ENCODE results near the gene MCOLN2. TPM values are rescaled to one million over a fixed set of nuclear protein-coding genes. Genes with fewer than 3 reads are reported as not detected.
"Not testable (repeated sequence)": the region's sequence is repeated elsewhere in the genome, so short reads cannot be mapped to it uniquely, and the experiment has no call there.

The MCOLN2 gene
- total RNA-seq, 1 experiment from 2014 or later: 11.3 TPM

DNA sequence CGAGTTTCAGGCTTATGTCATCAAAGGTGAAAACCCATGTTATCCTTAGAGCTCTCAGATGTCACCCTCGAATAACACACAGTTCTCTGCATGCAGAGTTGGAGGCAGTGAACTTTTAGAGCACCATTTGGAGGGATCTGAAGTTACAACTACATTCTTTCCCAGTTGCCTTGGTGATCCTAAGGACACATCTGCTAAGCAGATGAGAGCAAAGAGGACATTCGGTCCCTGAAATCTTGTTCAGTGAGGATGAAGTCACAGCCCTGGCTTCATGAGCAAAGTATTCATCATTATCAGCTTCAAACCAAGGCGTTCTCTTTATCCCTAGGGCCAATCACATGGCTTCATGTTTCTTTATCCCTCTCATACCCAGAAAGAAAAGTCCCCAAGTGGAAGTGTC lies 23.1 kb upstream of the MCOLN2 start (continued):
- TF ChIP-seq, protein P1, sequence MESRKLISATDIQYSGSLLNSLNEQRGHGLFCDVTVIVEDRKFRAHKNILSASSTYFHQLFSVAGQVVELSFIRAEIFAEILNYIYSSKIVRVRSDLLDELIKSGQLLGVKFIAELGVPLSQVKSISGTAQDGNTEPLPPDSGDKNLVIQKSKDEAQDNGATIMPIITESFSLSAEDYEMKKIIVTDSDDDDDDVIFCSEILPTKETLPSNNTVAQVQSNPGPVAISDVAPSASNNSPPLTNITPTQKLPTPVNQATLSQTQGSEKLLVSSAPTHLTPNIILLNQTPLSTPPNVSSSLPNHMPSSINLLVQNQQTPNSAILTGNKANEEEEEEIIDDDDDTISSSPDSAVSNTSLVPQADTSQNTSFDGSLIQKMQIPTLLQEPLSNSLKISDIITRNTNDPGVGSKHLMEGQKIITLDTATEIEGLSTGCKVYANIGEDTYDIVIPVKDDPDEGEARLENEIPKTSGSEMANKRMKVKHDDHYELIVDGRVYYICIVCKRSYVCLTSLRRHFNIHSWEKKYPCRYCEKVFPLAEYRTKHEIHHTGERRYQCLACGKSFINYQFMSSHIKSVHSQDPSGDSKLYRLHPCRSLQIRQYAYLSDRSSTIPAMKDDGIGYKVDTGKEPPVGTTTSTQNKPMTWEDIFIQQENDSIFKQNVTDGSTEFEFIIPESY (IDR thresholded peaks at IDR 0.05; ENCODE audit: extremely low read depth, insufficient replicate concordance, low read length): no peak
- TF ChIP-seq YY1 (IDR thresholded peaks at IDR 0.05; ENCODE audit: extremely low read depth, insufficient replicate concordance, low read depth, low read length): no peak
- no peak for TF ChIP-seq SIN3A (IDR thresholded peaks at IDR 0.05; ENCODE audit: low read depth)

DNA sequence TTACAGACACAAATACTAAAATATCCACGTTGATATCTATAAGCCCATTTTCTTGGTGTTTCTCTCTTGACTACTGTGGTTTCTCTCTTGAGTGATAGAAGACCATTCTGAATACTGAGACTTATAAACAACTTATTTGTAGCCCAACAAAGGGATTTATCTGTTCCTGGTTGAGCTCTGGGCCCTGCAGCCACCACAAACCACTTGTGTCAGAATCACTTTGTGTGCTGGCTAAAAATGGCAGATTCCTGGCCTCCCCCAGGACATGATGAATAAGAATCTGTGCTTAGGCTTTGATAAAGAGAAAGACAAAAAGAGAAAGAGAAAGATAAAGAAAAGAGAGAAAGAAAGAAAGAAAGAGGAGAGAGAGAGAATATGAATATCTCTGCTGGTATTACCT lies 18.9 kb upstream of the MCOLN2 start:
- ATAC-seq (no peak), DNase-seq (ENCODE audit: low read depth, low spot score) (no peak)
- intact Hi-C loops (cut with micrococcal nuclease): no loop called here
- Histone ChIP-seq H3K27ac (ENCODE audit: low read depth, low read length) (no peak overlapping the region), H3K9me3 (ENCODE audit: control insufficient read depth in 1 of 2, insufficient read depth in 1 of 2, low read depth in 1 of 2, low read length in 2 of 2) (no peaks in the 10 kb centered on the region), H2AFZ (ENCODE audit: low read depth, low read length, poor library complexity, severe bottlenecking) (no peak overlapping the region), H3K4me3 (replicated peaks in 1 of 2; ENCODE audit: low read depth in 1 of 2, low read length in 2 of 2) (no peak overlapping the region), H3K36me3 (ENCODE audit: control insufficient read depth in 1 of 2, insufficient read depth in 2 of 2, low read length in 2 of 2) (no peaks in the 10 kb centered on the region), H3K4me1 (ENCODE audit: control insufficient read depth in 1 of 2, insufficient read depth in 2 of 2, low read length in 2 of 2) (no peaks in the 10 kb centered on the region), H3K4me2 (ENCODE audit: low read length) (no peak overlapping the region), H3K9ac (ENCODE audit: low read length) (no peak overlapping the region), H3K9me2 (ENCODE audit: insufficient read depth) (no peaks in the 10 kb centered on the region), H4K20me1 (ENCODE audit: insufficient read depth) (no peaks in the 10 kb centered on the region), H3K79me2 (ENCODE audit: insufficient read depth, low read length) (no peaks in the 10 kb centered on the region), H3K27me3 (ENCODE audit: insufficient read depth, low read length) (no peaks in the 10 kb centered on the region)
- RAD21 ChIA-PET (ENCODE audit: low non-redundant PET in 1 of 2, low total read pairs in 2 of 2, uncharacterized antibody in 2 of 2, unreplicated experiment in 2 of 2): no interaction called here
- POLR2A ChIA-PET: no interaction called here
- BruUV-seq (replicated peaks): no TSS peak
- TF ChIP-seq ELF1 (IDR thresholded peaks at IDR 0.05; ENCODE audit: borderline replicate concordance, low read depth) (no peak), RAD21 (IDR thresholded peaks at IDR 0.05; ENCODE audit: low read depth) (no peak), EZH2 (IDR thresholded peaks at IDR 0.05) (no peak), EZH2phosphoT487 (IDR thresholded peaks at IDR 0.05; ENCODE audit: borderline replicate concordance) (no peak), FOSL1 (IDR thresholded peaks at IDR 0.05; ENCODE audit: low read depth) (no peak), JUND (IDR thresholded peaks at IDR 0.05) (no peak), POLR2AphosphoS5 (IDR thresholded peaks at IDR 0.05; ENCODE audit: low read depth, low read length) (no peak), EGR1 (IDR thresholded peaks at IDR 0.05; ENCODE audit: low read depth) (no peak), ZFX (IDR thresholded peaks at IDR 0.05) (no peak), SP1 (IDR thresholded peaks at IDR 0.05; ENCODE audit: low read depth) (no peak), SRF (IDR thresholded peaks at IDR 0.05; ENCODE audit: low read depth) (no peak), CBX3 (IDR thresholded peaks at IDR 0.05; ENCODE audit: low read depth) (no peak)
- TF ChIP-seq, protein P2, sequence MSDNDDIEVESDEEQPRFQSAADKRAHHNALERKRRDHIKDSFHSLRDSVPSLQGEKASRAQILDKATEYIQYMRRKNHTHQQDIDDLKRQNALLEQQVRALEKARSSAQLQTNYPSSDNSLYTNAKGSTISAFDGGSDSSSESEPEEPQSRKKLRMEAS (IDR thresholded peaks at IDR 0.05): no peak
- TF ChIP-seq, protein P1 (IDR thresholded peaks at IDR 0.05; ENCODE audit: extremely low read depth, insufficient replicate concordance, low read length): no peak
- CTCF ChIA-PET: no interaction called here

DNA sequence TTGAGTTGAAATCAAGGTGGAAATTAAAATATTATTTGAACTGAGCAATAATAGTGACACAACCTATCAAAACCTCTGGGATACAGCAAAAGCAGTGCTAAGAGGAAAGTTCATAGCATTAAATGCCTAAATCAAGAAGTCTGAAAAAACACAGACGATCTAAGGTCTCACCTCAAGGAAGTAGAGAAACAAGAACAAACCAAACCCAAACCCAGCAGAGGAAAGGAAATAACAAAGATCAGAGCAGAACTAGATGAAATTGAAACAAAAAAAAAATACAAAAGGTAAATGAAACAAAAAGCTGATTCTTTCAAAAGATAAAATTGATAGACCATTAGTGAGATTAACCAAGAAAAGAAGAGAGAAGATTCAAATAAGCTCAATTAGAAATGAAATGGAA lies 8.7 kb upstream of the MCOLN2 start:
- H3K27ac ChIP-seq (ENCODE audit: low read depth, low read length); H3K9me3 ChIP-seq (ENCODE audit: control insufficient read depth in 1 of 2, insufficient read depth in 1 of 2, low read depth in 1 of 2, low read length in 2 of 2); H3K27me3 ChIP-seq (ENCODE audit: insufficient read depth, low read length); intact Hi-C loops (cut with micrococcal nuclease); BruUV-seq (replicated peaks); H3K4me1 ChIP-seq (ENCODE audit: control insufficient read depth in 1 of 2, insufficient read depth in 2 of 2, low read length in 2 of 2); H3K79me2 ChIP-seq (ENCODE audit: insufficient read depth, low read length); POLR2A ChIA-PET; H4K20me1 ChIP-seq (ENCODE audit: insufficient read depth); H2AFZ ChIP-seq (ENCODE audit: low read depth, low read length, poor library complexity, severe bottlenecking); CTCF ChIA-PET; H3K9ac ChIP-seq (ENCODE audit: low read length); H3K4me3 ChIP-seq (replicated peaks in 1 of 2; ENCODE audit: low read depth in 1 of 2, low read length in 2 of 2); H3K36me3 ChIP-seq (ENCODE audit: control insufficient read depth in 1 of 2, insufficient read depth in 2 of 2, low read length in 2 of 2); ATAC-seq; RAD21 ChIA-PET (ENCODE audit: low non-redundant PET in 1 of 2, low total read pairs in 2 of 2, uncharacterized antibody in 2 of 2, unreplicated experiment in 2 of 2); H3K4me2 ChIP-seq (ENCODE audit: low read length); DNase-seq (ENCODE audit: low read depth, low spot score); H3K9me2 ChIP-seq (ENCODE audit: insufficient read depth): not testable (repeated sequence)
